ENCODE measurements around the gene HDAC9.

- TF ChIP-seq ZNF324 (tag by site-specific recombination; IDR thresholded peaks at IDR 0.05) (no peak), CTCF (tag by site-specific recombination; IDR thresholded peaks at IDR 0.05) (no peak), ZNF830 (tag by site-specific recombination; IDR thresholded peaks at IDR 0.05; ENCODE audit: low read depth) (no peak), ZNF624 (tag by site-specific recombination; IDR thresholded peaks at IDR 0.05) (no peak), KLF10 (tag by site-specific recombination; IDR thresholded peaks at IDR 0.05) (no peak), ZNF488 (tag by site-specific recombination; IDR thresholded peaks at IDR 0.05) (no peak), ZNF449 (tag by site-specific recombination; IDR thresholded peaks at IDR 0.05) (no peak), ZNF510 (tag by site-specific recombination; IDR thresholded peaks at IDR 0.05; ENCODE audit: insufficient replicate concordance) (no peak), FEZF1 (tag by site-specific recombination; IDR thresholded peaks at IDR 0.05) (no peak), KLF1 (tag by site-specific recombination; IDR thresholded peaks at IDR 0.05) (no peak), ZNF133 (tag by site-specific recombination; IDR thresholded peaks at IDR 0.05) (no peak), ZNF274 (IDR thresholded peaks at IDR 0.05; ENCODE audit: low read length) (no peak), ZNF274 (tag by site-specific recombination; IDR thresholded peaks at IDR 0.05; ENCODE audit: borderline replicate concordance) (no peak)
Measured at GRCh38 chr7:18530224-18531179, 35.0 kb downstream of the HDAC9 start.
